ENCODE data around the gene LY86.

LY86 gene

DNA sequence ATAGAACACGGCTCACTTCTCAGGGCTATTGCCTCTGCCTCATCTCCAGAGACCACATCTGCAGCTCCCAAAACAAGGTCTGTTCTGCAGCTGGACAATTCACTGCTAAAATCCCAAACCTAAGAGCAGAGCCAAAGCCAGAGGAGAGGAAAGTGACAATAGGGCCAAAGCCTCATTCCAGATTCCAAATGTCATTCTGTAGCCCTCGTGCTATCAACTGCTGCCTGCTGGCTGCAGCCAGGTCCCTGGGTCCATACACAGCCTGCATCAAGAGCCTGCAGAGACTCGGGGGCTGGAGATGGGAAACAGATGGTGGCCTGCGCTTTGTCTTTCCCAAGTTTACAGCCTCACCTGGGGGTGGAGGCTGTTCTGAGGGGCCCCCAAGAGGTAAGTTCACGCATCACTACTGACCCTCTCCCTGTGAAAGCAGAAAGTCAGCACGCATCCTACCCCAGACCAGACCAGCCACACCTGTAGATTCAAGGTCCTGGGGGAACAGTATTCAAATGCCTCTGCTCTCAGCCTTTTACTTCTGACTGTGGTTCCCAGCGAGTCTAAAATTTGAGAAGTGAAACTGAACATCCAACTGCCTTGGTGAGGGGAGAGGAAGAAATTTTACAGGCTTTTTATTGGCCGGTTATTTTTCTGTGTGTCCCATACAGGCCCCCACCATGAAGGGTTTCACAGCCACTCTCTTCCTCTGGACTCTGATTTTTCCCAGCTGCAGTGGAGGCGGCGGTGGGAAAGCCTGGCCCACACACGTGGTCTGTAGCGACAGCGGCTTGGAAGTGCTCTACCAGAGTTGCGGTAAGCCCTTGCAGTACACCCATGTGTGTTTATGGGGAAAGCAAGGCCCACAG, at the start of gene LY86:
Gene LY86 (plus strand): TSS at position 657 of the 860 bp plus-strand sequence. CDS start 15 bp downstream, at position 672.
- peak within 1 kb of the TSS; percentile 94 for H3K4me3 ChIP-seq (ENCODE audit: low read length)

DNA sequence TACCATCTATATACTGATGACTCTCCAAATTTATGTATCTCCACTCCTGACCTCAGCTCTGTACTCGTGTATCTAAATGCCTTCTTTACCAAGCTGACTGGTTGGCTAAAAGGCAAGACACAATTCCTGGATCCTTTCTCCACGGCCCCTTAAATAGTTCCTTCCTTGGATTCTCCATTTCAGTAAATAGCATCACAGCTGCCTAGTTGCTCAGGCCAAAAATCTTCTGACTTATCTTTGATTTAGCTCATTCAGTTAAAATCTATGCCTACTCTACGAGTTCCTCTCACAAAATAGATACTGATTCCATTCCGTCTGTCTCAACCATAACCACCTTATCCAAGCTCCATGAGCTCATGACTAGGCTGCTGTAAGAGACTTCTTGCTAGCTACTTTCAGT, 49.5 kb upstream of the LY86 start:
- no peak for TF ChIP-seq ZNF274 (IDR thresholded peaks at IDR 0.05; ENCODE audit: low read depth, low read length)
- H3K4me3 ChIP-seq (ENCODE audit: low read length), result no peak overlapping the region

More for the DNA sequence above, at the start of gene LY86:
- TF ChIP-seq ZNF274 (IDR thresholded peaks at IDR 0.05; ENCODE audit: low read depth, low read length), result no peak

DNA sequence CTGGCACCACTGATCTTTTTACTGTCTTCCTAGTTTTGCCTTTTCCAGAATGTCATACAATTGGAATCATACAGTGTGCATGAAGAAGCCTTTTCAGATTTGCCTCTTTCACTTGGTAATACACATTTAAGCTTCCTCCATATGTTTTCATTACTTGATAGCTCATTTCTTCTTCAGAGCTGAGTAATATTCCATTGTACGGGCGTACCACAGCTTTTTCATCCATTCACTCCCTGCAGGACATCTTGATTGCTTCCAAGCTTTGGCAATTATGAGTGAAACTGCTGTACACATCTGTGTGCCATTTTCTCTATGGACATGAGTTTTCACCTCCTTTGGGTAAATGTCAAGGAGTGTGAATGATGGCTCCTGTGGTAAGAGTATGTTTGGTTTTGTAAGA, 46.2 kb upstream of the LY86 start:
- TF ChIP-seq ZNF274 (IDR thresholded peaks at IDR 0.05; ENCODE audit: low read depth, low read length), result no peak
- no peak overlapping the region for H3K4me3 ChIP-seq (ENCODE audit: low read length)

DNA sequence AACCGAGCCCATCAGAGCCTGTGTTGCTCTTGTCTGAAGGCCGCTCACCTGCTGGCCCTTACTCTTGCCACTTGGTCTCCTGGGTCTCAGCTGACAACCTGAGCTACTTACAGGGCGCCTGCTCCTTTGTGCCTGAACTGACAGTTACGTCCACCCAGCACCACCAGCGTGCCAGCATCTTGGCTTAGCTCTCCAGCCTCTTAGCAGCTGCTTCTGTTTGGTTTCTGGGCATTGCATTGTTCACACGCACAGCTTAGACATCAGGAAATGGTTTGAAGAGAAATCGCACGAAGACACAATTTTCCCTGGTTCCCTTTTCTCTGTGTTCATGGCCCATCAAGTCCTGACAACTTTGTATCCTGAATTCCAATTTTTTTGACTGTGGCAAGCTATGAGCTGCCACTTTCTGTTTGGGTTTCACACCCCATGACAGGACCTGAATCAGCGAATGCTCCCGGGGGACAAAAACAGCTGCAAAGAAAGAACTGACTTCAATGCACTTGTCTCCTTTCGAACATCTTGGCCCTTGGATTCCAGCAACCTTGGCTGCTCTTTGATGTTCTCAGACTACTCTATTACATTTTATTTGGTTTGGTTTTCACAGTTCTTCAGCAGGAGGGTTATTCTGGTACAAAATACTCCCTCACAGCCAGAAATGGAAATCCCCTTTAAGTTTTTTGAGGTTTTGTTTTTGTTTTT, 45.2 kb upstream of the LY86 start:
- TF ChIP-seq ZNF274 (IDR thresholded peaks at IDR 0.05; ENCODE audit: low read depth, low read length), result no peak
- no peak overlapping the region for H3K4me3 ChIP-seq (ENCODE audit: low read length)

DNA sequence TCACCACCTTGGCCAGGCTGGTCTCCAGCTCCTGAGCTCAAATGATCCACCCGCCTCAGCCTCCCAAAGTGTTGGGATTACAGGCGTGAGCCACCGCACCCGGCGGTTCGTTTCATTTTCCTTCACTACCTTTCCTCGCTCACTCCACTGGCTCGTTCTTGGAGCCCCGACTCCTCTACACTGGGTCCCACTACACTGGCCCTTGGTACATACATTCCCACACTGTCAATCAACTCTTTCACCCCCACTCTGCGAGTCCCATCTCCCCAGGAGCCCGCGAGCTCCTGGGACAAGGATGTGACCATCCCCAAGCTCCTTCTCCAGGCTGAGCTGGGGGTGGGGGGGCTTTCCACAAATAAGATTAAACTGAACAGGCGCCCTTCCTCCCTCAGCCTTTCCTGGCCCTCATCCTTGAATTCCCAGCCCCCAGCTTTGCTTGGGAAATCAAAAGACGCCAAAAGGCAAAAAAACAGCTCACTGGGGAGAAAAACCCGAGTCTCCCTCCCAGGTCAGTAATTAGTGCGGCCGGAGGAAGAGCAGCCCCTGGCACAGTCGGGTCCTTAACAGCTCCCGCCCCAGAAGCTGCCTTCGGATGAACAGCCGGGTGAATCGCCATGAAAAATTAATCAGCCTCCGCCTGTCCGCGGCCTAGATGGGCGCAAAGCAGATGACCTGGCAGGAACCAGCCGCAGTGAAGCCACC, 42.8 kb upstream of the LY86 start:
- H3K4me3 ChIP-seq (ENCODE audit: low read length), result peak overlapping the region; percentile 44; the same call in 1 of the 2 replicates
- TF ChIP-seq ZNF274 (IDR thresholded peaks at IDR 0.05; ENCODE audit: low read depth, low read length), result no peak

DNA sequence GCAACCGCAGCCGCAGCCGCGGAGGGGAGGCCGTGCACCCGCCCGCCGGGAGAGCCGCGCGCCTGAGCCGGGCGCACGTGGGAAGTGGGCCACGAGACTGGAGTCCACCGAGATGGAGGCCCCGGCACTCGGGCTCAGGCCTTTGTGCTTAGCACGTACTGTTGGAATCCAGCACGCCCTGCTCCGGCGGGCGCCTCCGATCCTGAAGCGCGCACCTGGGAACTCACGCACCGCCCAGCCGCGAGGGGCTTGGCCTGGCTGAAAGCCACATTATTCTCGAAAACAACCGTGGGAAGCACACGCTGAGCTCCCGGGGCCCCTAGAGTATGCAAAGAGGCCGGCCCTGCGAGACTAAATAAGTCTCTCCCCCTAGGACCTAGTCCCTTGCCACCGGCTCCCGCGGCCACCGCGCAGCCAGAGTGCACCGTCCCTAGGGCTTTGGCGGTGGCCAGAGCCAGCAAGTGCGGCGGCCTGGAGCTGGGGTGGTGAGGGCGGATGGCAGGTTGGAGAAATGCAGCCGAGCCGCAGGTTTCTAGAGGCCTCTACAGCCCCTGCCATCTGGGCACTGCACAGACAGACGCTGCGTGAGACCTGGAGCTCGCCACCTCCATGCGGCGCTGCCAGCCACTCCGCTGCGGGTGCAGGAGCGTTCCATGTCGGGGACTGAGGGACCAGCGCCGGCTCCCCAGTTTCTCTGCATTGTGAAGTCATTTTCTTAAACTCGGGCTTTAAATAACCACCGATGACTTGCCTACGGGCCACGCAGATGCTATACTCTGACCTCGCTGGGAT, 42.0 kb upstream of the LY86 start:
- TF ChIP-seq ZNF274 (IDR thresholded peaks at IDR 0.05; ENCODE audit: low read depth, low read length), result no peak
- peak overlapping the region; percentile 44; the same call in 1 of the 2 replicates for H3K4me3 ChIP-seq (ENCODE audit: low read length)

DNA sequence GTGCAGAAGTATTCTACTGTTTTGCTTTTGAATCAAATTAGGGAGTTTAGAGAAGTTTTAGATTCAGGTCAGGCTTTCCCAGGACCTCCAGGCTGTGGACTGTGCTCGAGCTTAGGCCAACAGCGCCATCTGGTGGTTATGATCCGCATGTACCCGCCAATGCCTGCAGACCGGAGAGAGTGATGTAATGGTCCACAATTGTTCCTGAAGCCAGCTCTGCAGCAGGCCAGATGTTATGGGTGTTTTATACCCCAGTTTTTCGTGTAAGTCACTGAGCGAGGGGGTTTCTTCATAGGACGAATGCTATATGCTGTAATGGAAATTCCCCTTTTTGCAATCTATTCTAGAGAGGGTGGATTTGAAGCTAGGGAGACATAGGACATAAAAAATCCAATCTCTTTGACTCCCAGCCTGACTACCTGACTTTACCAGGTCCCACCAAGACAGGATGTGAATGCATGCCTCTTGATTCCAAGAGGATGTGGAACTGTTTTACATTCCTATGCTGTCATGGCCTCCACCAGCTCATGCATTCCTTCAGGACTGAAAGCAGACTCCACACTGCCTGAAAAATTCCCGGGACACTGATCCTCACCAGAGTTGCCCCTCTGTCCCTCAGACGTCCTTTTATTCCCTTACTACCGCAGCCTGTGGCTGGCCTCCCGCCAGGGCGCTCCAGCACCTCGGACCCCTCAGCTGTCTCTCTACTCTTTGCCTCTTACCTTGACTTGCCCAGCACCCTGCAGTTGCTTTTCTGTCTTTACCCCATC, 41.2 kb upstream of the LY86 start:
- H3K4me3 ChIP-seq (ENCODE audit: low read length), result peak overlapping the region; percentile 44; the same call in 1 of the 2 replicates
- TF ChIP-seq ZNF274 (IDR thresholded peaks at IDR 0.05; ENCODE audit: low read depth, low read length), result no peak

DNA sequence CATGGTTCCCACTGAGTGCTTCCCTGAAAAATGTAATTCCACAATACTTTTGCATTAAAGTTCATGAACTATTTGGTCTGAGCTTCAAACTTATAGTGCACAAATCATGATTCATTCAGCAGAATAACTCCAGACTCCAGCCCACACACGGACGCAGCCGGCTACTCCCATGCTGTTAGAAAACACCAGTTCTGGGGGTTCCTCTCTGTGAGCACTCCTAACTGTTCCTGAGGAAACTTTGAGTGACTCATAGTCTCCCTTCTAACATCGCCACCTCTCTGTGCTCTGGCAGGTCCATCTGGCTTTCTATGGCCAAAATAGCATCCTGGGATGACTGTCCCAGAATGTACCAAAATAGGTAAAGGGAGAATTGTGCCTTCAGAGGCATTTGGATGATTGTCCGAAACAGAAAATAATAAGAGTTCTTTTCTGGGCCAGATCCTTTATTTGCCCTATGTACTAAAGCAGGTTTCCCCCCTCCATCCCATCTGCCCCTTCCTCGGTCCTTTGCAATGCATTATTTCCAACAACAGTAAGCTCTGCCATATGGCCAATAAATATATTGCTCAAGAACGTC, 32.3 kb upstream of the LY86 start:
- no peak for TF ChIP-seq ZNF274 (IDR thresholded peaks at IDR 0.05; ENCODE audit: low read depth, low read length)
- no peak overlapping the region for H3K4me3 ChIP-seq (ENCODE audit: low read length)

DNA sequence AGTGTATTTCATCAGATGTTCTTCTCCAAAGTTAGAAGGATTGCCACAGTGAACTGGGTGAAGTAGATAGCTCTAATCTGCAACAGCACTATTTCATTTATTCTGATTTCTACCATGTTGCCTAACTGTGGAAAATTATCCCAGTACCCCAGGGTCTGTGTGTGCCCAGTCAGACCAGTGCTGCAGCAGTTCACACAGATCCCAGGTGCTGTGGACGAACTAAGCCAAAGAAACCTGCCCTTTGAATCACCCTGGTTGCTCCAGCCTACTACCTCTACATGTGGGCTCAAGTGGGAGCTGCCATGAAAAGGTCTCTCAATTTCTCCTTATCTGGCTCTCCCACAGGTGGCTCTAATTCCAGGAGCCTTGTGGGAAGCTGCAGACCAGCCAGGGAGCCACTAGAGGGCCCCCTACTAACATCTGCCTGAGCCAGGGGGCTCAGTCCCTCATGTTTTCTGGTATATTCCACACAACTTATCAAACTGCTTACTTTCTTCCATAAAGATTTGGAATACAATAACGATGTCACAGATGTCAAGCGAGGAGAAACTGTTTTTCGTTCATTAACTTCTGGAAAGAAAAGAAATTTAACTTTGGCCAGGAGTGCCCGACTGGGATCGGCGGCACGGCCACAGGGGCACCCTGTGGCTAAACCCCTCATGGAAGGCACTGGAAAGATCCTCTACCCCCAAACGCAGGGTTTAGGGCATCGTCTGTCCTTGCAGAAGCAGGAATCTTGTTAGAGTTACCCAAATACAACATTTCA, 31.6 kb upstream of the LY86 start:
- H3K4me3 ChIP-seq (ENCODE audit: low read length), result no peak overlapping the region
- no peak for TF ChIP-seq ZNF274 (IDR thresholded peaks at IDR 0.05; ENCODE audit: low read depth, low read length)

DNA sequence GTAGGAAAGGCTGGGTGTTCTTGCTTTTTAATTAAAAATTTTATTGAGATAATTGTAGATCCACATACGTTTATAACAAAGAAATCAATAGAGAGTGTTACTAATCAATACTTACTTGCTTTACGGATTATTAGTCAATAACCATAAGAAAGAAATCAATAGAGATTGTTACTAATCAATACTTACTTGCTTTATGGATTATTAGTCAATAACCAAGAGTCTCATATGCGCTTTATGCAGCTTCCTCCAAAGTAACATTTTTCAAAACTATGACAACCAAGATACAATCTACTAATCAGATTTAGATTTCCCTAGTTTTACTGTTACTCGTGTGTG, 31.0 kb upstream of the LY86 start:
- no peak for TF ChIP-seq ZNF274 (IDR thresholded peaks at IDR 0.05; ENCODE audit: low read depth, low read length)
- H3K4me3 ChIP-seq (ENCODE audit: low read length), result no peak overlapping the region

DNA sequence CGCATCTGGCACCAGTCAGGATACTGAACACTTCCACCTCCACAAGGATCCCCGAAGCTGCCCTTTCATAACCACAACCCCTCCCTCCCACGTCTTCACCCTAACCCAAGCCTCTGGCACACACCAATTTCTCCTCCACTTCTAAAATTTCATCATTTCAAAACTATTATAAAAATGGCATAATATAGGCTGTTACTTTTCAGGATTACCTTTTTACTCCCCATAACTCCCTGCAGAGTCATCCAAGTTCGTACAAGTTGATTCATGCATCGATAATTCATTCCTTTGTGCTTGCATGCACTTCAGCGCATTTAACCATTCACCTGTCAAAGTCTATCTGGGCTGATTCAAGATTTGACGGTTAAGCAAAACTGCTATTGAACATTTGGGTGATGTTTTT, 30.6 kb upstream of the LY86 start:
- no peak overlapping the region for H3K4me3 ChIP-seq (ENCODE audit: low read length)
- no peak for TF ChIP-seq ZNF274 (IDR thresholded peaks at IDR 0.05; ENCODE audit: low read depth, low read length)

DNA sequence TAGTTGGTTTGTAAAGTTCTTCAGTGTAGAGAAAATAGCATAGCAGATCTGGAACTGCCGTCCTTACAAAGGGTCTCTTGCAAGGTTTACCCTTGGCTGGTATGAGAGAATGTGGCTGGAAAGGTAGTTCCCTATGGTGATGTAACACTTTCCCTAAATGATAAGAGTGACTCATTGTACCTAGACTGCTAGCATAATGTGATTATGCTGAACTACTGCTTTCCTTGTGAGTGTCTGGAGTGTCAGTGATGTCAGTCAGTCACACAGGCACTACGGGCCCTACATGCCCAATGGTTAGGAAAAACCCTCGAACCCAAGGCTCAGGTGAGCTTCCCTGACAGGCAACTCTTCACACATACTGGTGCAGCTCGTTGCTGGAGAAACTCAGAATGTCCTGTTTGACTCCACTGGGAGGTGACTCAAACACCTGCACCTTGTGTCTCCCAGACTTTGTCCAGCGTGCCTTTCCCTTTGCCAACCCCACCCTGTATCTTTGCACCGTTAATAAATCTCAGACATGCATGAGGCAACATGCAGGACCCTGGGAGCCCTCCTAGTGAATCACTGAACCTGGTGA, 28.4 kb upstream of the LY86 start:
- no peak for TF ChIP-seq ZNF274 (IDR thresholded peaks at IDR 0.05; ENCODE audit: low read depth, low read length)
- no peak overlapping the region for H3K4me3 ChIP-seq (ENCODE audit: low read length)
